Peyer's patch (tissue), 4 donors: ENCODE measurements around the gene ZCWPW2. TPM values are rescaled to one million over a fixed set of nuclear protein-coding genes. Genes with fewer than 3 reads are reported as not detected.

Experiments
- DNase-seq, 3 donors: peaks; one replicate each; pipeline ENCODE4 v3.0.0-alpha.2; 2017 to 2019
- H3K27ac ChIP-seq, 4 donors: fragments of 200-600 bp; sonication (generic); one replicate each; pipeline ENCODE4 v1.5.1; 2016 to 2019
- H3K27me3 ChIP-seq, 2 donors: fragments of 200-600 bp; sonication (generic); one replicate each; pipeline ENCODE4 v1.5.1; 2019
- H3K36me3 ChIP-seq, 3 donors: fragments of 200-600 bp; sonication (generic); one replicate each; pipeline ENCODE4 v1.5.1; 2016 to 2019
- H3K4me1 ChIP-seq, 4 donors: fragments of 200-600 bp; sonication (generic); one replicate each; pipeline ENCODE4 v1.5.1; 2016 to 2019
- H3K4me3 ChIP-seq, 4 donors: fragments of 200-600 bp; sonication (generic); 1 replicate in 3 of 4; 2 replicates in 1 of 4; pipeline ENCODE4 v1.5.1; 2016 to 2019; ENCODE audit warnings: mild to moderate bottlenecking in 1 of 4
- H3K9me3 ChIP-seq, 4 donors: fragments of 200-600 bp; sonication (generic); one replicate each; pipeline ENCODE4 v1.5.1; 2016 to 2019; ENCODE audit warnings: mild to moderate bottlenecking in 1 of 4
- POLR2A ChIP-seq, 2 donors: fragments of 450-650 bp; IDR thresholded peaks; one replicate each; pipeline ENCODE4 v1.5.1; 2017; ENCODE audit warnings: antibody characterized with exemption in 2 of 2, mild to moderate bottlenecking in 2 of 2, moderate library complexity in 2 of 2
- total RNA-seq, 4 donors: library from RNA; depleted of rRNA; stranded (reverse); fragments of >200 nt; gene quantifications; one replicate each; pipeline ENCODE4 v1.1.0, GENCODE V29; 2016
- TF ChIP-seq, protein P1 (sequence below), 6 experiments: fragments of 450-650 bp in 4 of 6; fragments of 200-600 bp in 2 of 6; sonication (generic) in 1 of 6; IDR thresholded peaks; one replicate each; pipeline ENCODE4 v1.5.1; 2017 to 2019; ENCODE audit warnings: antibody characterized with exemption in 6 of 6, mild to moderate bottlenecking in 3 of 6, moderate library complexity in 1 of 6

Gene ZCWPW2
- total RNA-seq, 4 donors from 2014 or later: not detected

DNA sequence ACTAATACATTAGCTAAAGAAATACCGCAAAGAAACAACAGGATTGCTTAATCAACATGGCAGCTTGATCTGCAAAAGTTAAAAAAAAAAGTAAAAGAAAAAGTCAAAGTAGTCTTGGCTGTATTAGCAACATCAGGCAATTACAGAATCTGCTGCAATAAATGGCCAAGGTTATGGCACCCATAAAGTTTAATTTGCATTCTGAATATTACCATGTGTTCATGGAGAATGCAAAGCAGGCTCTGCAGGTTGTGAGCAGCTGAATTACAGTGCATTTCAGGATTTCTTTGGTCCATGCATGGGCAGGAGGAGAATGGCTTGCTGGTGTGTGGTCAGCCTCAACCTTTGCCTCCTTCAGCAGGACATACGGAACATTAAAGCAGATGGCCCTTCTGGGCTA is 199.2 kb downstream of the ZCWPW2 start:
- no peak for TF ChIP-seq POLR2A (IDR thresholded peaks at IDR 0.05)
- TF ChIP-seq, protein P1, sequence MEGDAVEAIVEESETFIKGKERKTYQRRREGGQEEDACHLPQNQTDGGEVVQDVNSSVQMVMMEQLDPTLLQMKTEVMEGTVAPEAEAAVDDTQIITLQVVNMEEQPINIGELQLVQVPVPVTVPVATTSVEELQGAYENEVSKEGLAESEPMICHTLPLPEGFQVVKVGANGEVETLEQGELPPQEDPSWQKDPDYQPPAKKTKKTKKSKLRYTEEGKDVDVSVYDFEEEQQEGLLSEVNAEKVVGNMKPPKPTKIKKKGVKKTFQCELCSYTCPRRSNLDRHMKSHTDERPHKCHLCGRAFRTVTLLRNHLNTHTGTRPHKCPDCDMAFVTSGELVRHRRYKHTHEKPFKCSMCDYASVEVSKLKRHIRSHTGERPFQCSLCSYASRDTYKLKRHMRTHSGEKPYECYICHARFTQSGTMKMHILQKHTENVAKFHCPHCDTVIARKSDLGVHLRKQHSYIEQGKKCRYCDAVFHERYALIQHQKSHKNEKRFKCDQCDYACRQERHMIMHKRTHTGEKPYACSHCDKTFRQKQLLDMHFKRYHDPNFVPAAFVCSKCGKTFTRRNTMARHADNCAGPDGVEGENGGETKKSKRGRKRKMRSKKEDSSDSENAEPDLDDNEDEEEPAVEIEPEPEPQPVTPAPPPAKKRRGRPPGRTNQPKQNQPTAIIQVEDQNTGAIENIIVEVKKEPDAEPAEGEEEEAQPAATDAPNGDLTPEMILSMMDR (IDR thresholded peaks at IDR 0.05): no peak
- DNase-seq: no peak
- H3K36me3 ChIP-seq: no peaks in the 10 kb centered on the region

DNA sequence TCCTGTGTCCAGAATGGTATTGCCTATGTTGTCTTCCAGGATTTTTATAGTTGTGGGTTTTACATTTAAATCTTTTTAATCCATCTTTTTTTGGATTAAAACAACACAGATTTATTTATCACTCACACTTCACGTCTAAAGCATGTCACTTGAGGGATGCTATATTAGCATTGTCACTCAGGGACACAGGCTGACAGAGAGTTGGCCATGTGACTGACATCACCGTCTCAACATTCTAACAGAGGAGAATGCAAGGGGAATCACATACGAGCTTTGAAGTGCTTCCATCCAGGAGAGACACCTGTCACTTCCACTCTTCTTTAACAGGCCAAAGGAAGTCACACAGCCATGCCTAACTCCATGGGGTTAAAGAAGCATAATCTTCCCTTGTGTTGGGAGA is 204.7 kb downstream of the ZCWPW2 start:
- H3K27me3 ChIP-seq: no peaks in the 10 kb centered on the region
- TF ChIP-seq, protein P1 (IDR thresholded peaks at IDR 0.05): no peak
- TF ChIP-seq POLR2A (IDR thresholded peaks at IDR 0.05): no peak
- H3K9me3 ChIP-seq: no peaks in the 10 kb centered on the region
- H3K36me3 ChIP-seq: no peaks in the 10 kb centered on the region
- H3K4me3 ChIP-seq: no peak overlapping the region
- H3K27ac ChIP-seq: no peak overlapping the region
- DNase-seq: no peak
- no peaks in the 10 kb centered on the region for H3K4me1 ChIP-seq

More for the DNA sequence above, 199.2 kb downstream of the ZCWPW2 start:
- H3K4me3 ChIP-seq: no peak overlapping the region
- no peak overlapping the region for H3K27ac ChIP-seq
- peaks cover 0 to 4% (median 0%) of the 10 kb centered on the region in 4 donors for H3K9me3 ChIP-seq
- H3K4me1 ChIP-seq: no peaks in the 10 kb centered on the region
- H3K27me3 ChIP-seq: no peaks in the 10 kb centered on the region

DNA sequence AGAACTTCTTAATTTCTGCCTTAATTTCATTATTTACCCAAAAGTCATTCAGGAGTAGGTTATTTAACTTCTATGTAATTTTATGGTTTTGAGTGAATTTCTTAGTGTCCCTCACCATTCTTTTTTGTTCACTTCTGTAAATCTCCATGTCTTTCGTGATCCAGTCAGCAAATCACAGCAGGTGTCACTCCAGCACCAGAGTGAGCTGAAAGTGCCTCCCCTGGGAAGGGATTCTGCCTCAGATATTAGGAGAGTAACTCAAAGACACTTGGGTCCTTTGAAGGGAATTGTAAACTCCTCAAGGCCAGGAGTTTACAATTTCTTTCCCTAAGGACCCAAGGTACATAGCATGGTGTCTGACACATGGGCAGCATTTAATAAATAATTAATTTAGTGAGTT is 207.7 kb downstream of the ZCWPW2 start:
- no peak for TF ChIP-seq POLR2A (IDR thresholded peaks at IDR 0.05)
- TF ChIP-seq, protein P1 (IDR thresholded peaks at IDR 0.05): no peak
- no peaks in the 10 kb centered on the region for H3K4me1 ChIP-seq
- no peak for DNase-seq
- H3K9me3 ChIP-seq: no peaks in the 10 kb centered on the region
- H3K27me3 ChIP-seq: no peaks in the 10 kb centered on the region
- no peak overlapping the region for H3K27ac ChIP-seq
- no peak overlapping the region for H3K4me3 ChIP-seq
- no peaks in the 10 kb centered on the region for H3K36me3 ChIP-seq

DNA sequence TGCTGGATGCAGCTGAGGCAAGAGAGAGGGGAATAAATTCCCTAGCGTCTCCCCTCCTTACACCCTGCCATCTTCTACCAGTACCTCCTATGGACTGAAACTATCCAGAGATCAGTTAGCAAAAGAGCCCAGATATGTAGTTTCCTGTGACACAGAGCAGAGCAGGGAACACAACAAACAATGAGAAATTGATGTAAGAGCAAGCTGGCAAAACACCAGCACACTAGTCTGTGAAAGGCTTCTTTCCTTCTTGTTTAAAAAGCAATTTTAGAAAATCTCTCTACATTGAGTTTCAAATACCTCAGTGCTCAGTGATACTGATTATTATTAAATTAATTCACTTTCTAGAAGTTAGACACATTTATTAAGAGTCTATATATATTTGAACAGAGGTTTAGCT is 215.7 kb downstream of the ZCWPW2 start:
- no peak for DNase-seq
- Histone ChIP-seq H3K27me3 (no peaks in the 10 kb centered on the region), H3K27ac (no peak overlapping the region), H3K4me1 (no peaks in the 10 kb centered on the region), H3K4me3 (no peak overlapping the region), H3K36me3 (no peaks in the 10 kb centered on the region), H3K9me3 (no peaks in the 10 kb centered on the region)
- TF ChIP-seq, protein P1 (IDR thresholded peaks at IDR 0.05): no peak
- TF ChIP-seq POLR2A (IDR thresholded peaks at IDR 0.05): no peak

DNA sequence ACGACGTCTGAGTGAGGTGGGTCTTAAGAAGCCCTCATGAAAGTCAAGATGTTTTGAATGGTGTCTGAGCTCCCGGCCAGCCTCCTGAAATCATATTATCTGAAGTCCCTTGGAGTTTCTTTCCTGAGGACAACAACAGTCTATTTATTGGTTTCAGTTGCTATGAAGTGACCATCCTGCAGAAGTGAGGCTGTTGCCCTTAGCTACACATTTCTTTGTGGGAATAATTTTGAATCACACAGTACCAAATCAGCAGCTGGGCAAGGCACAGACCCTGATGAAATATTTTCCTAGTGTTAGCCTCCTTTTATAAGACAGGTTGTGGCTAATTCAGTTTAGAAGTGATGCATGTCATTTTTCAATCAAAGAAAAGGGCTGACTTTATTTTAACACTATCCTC is 220.8 kb downstream of the ZCWPW2 start:
- no peak overlapping the region for H3K4me3 ChIP-seq
- DNase-seq: no peak
- no peaks in the 10 kb centered on the region for H3K9me3 ChIP-seq

More for the DNA sequence above, 220.8 kb downstream of the ZCWPW2 start:
- Histone ChIP-seq H3K4me1 (no peaks in the 10 kb centered on the region), H3K36me3 (no peaks in the 10 kb centered on the region), H3K27ac (no peak overlapping the region), H3K27me3 (no peaks in the 10 kb centered on the region)
- TF ChIP-seq, protein P1 (IDR thresholded peaks at IDR 0.05): no peak
- no peak for TF ChIP-seq POLR2A (IDR thresholded peaks at IDR 0.05)
